HG03108 (cell line): Measurements from ENCODE around the gene DYNLRB1.

Source experiments
- ATAC-seq: cut with Tn5 transposase; IDR thresholded peaks from one replicate; pipeline ENCODE4 v1.9.1; 2021; ENCODE audit warnings: moderate library complexity; ENCODE audit not compliant: unreplicated experiment

Gene DYNLRB1

GRCh38 chr20:34553366-34553867, 37.2 kb downstream of the DYNLRB1 start:
- no peak for ATAC-seq

- no peak for ATAC-seq
These were observed 41.7 kb downstream of the DYNLRB1 start for GRCh38 chr20:34557936-34558319.

- ATAC-seq, result no peak
These were observed 42.3 kb downstream of the DYNLRB1 start, which contains the start of gene MAP1LC3A for GRCh38 chr20:34558320-34559218. MAP1LC3A (plus strand) TSS chr20:34558718; CDS start chr20:34558869, 151 bp downstream.

- no peak for ATAC-seq
These were observed 43.3 kb downstream of the DYNLRB1 start for GRCh38 chr20:34559311-34560140.

GRCh38 chr20:34560141-34560523, 43.9 kb downstream of the DYNLRB1 start:
- no peak for ATAC-seq

- ATAC-seq, result no peak
These were observed 44.4 kb downstream of the DYNLRB1 start for GRCh38 chr20:34560614-34561013.

- no peak for ATAC-seq
These were observed 45.4 kb downstream of the DYNLRB1 start for GRCh38 chr20:34561661-34562060.

- ATAC-seq, result no peak
These were observed 46.4 kb downstream of the DYNLRB1 start for GRCh38 chr20:34562641-34563040.

GRCh38 chr20:34564833-34565232, 48.6 kb downstream of the DYNLRB1 start:
- no peak for ATAC-seq

- no peak for ATAC-seq
These were observed 51.0 kb downstream of the DYNLRB1 start for GRCh38 chr20:34566978-34567891.

- no peak for ATAC-seq
These were observed 52.0 kb downstream of the DYNLRB1 start for GRCh38 chr20:34567892-34568865.

GRCh38 chr20:34569598-34569997, 53.4 kb downstream of the DYNLRB1 start:
- no peak for ATAC-seq

- ATAC-seq, result no peak
These were observed 54.7 kb downstream of the DYNLRB1 start for GRCh38 chr20:34570859-34571306.

GRCh38 chr20:34571753-34572152, 55.5 kb downstream of the DYNLRB1 start:
- ATAC-seq, result no peak

GRCh38 chr20:34573541-34574300, 57.5 kb downstream of the DYNLRB1 start:
- ATAC-seq, result no peak

- ATAC-seq, result no peak
These were observed 58.2 kb downstream of the DYNLRB1 start for GRCh38 chr20:34574426-34574825.

GRCh38 chr20:34574861-34575260, 58.6 kb downstream of the DYNLRB1 start:
- no peak for ATAC-seq

GRCh38 chr20:34575271-34575670, 59.0 kb downstream of the DYNLRB1 start:
- no peak for ATAC-seq

GRCh38 chr20:34575756-34576155, 59.5 kb downstream of the DYNLRB1 start:
- ATAC-seq, result no peak
